GM21529 (cell line): ENCODE results near the gene FAM72D.
A peak's percentile ranks its signal among the peaks of the same experiment; 100 is the strongest.
"Not testable (repeated sequence)": the region's sequence is repeated elsewhere in the genome, so short reads cannot be mapped to it uniquely, and the experiment has no call there.

Experiments used
- ATAC-seq: cut with Tn5 transposase; IDR thresholded peaks from one replicate; pipeline ENCODE4 v1.9.1; 2021; ENCODE audit not compliant: unreplicated experiment

Gene FAM72D

GRCh38 chr1:145144264-145144913, 48.6 kb downstream of the FAM72D start:
- not testable (repeated sequence) for ATAC-seq

- ATAC-seq, result not testable (repeated sequence)
Measured at GRCh38 chr1:145146308-145146707, 50.5 kb downstream of the FAM72D start.

- ATAC-seq, result not testable (repeated sequence)
Measured at GRCh38 chr1:145147172-145147571, 51.4 kb downstream of the FAM72D start.

GRCh38 chr1:145155421-145155820, 59.6 kb downstream of the FAM72D start:
- ATAC-seq, result not testable (repeated sequence)

DNA sequence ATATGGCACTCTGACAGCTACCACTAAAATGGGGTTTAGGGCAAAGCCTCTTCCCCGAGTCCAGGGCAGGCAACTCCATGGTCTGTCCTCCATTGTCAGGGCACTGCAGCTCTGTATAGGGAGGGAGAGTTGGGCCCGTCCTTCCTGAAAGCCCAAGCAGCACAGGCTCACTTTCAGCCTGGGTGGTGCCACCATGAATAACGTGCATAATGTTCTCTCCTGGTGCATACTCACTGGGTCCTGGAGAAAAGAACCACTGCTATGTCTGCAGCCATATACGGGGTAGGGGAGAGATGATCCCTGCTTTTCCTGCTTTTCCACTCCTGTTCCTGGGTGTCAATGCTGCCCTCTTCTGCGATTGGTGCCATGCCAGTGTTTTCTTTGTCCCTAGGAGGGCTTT, 60.1 kb downstream of the FAM72D start:
- not testable (repeated sequence) for ATAC-seq

DNA sequence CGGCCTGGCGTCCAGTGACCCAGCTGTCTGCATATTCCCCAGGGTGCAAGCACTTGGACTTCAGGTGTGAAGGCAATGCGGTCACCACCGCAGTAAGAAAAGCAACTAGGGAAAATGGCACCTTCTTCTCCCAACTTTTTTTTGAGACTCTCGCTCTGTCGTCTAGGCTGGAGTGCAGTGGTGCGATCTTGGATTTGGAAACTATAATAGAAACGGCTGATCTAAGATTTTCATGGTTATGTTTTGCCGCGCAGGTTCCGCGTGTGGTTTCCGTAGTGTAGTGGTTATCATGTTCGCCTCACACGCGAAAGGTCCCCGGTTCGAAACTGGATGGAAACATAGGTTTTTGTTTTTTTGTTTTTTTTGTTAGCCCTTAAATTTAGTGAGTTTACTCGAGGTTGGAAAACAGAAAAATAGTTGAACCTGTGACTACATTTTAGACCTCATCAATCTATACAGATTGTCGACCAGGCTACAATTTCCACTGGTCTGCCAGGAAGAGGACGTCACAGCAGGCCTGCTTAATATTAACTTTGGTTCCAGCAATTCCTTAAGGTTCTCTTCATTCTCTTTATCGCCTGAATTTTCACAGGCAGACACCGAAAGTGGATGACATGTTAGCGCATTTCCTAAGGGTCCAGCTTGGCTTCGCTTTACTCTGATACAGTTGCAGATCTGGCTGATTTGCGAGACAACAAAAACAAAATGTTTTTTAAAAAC, 61.3 kb downstream of the FAM72D start:
- ATAC-seq, result peak; percentile 48

GRCh38 chr1:145157715-145158114, 61.9 kb downstream of the FAM72D start:
- peak; percentile 56 for ATAC-seq

- peak; percentile 56 for ATAC-seq
Measured at GRCh38 chr1:145161046-145161752, 65.4 kb downstream of the FAM72D start.
